Osteocyte (in vitro differentiated cells): ENCODE results near the gene SCN11A. TPM values are rescaled to one million over a fixed set of nuclear protein-coding genes. Genes with fewer than 3 reads are reported as not detected.
"Not testable (repeated sequence)": the region's sequence is repeated elsewhere in the genome, so short reads cannot be mapped to it uniquely, and the experiment has no call there.

Experiments
- DNase-seq: peaks from one replicate; pipeline ENCODE4 v3.0.0; 2021; ENCODE audit warnings: mixed read lengths; ENCODE audit not compliant: unreplicated experiment; ENCODE audit errors: extremely low spot score
- H3K27ac Mint-ChIP-seq: one replicate; pipeline ENCODE4 v1.8.0; 2021; ENCODE audit warnings: mild to moderate bottlenecking, mixed read lengths; ENCODE audit not compliant: unreplicated experiment
- H3K27me3 Mint-ChIP-seq: one replicate; pipeline ENCODE4 v1.8.0; 2021; ENCODE audit warnings: mixed read lengths; ENCODE audit not compliant: unreplicated experiment
- H3K36me3 Mint-ChIP-seq: one replicate; pipeline ENCODE4 v1.8.0; 2021; ENCODE audit warnings: mixed read lengths; ENCODE audit not compliant: unreplicated experiment
- H3K4me1 Mint-ChIP-seq: one replicate; pipeline ENCODE4 v1.8.0; 2021; ENCODE audit warnings: mixed read lengths; ENCODE audit not compliant: unreplicated experiment
- H3K4me3 Mint-ChIP-seq: one replicate; pipeline ENCODE4 v1.8.0; 2021; ENCODE audit warnings: mild to moderate bottlenecking, moderate library complexity, mixed read lengths; ENCODE audit not compliant: unreplicated experiment
- H3K9me3 Mint-ChIP-seq: one replicate; pipeline ENCODE4 v1.8.0; 2021; ENCODE audit warnings: mixed read lengths; ENCODE audit not compliant: unreplicated experiment
- CTCF ChIP-seq: fragments of 200-600 bp; sonication (generic); IDR thresholded peaks from 2 replicates; pipeline ENCODE4 v1.5.0; 2021; ENCODE audit warnings: antibody characterized with exemption, mild to moderate bottlenecking, moderate library complexity
- total RNA-seq: library from RNA; stranded (reverse); gene quantifications from 2 replicates; pipeline ENCODE4 v1.2.1, GENCODE V29; 2021

Gene SCN11A
- total RNA-seq, 1 donor from 2014 or later: 0.08 TPM

DNA sequence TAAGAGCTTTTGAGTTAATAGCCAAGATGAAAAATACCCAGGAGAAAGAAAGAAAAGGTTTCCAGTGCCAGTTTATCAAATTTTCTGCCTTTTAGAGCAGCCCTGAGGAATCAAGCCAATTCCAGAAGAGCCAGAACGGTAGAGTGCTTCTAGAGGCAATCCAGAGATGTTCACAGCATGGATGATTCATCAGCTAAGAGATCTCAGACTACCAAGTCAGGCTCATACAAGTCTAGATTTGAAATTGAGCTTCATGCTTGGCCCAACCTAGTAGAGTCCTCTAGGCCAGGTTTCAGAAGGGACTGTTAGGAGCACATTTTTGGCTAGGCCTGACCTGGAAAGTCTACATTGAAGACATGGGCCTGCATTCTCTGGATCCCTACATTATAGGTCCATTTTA, 15.5 kb upstream of the SCN11A start:
- H3K27me3 Mint-ChIP-seq: no peaks in the 10 kb centered on the region
- DNase-seq: no peak

DNA sequence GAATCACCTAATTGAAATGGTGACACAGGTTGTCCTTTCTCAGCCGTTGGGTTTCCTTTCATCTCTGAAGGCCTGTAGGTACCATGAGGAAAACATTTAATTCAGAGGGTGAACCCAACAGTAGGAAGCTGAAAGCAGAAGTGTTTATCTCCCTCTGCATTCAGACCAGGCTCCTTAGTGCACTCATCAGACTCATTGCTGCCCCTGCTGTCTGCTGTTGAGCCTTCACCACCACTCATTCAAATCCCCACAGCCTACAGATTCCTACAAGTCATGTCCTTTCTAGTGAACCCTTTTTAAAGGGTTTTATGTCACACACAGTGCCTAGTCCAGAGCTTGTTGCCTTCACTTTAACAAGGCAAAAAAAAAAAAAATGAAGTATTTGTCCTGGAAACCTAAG, 13.5 kb upstream of the SCN11A start:
- no peak overlapping the region for H3K27ac Mint-ChIP-seq

More for the DNA sequence above, 15.5 kb upstream of the SCN11A start:
- Mint-ChIP-seq H3K9me3 (no peaks in the 10 kb centered on the region), H3K27ac (no peak overlapping the region), H3K36me3 (peaks cover 30% of the 10 kb centered on the region), H3K4me3 (no peak overlapping the region), H3K4me1 (peaks cover 5% of the 10 kb centered on the region)
- TF ChIP-seq CTCF: no peak

GRCh38 chr3:39064646-39065045, 12.9 kb upstream of the SCN11A start:
- H3K27ac Mint-ChIP-seq: no peak overlapping the region
- no peaks in the 10 kb centered on the region for H3K27me3 Mint-ChIP-seq
- no peak for TF ChIP-seq CTCF
- DNase-seq: no peak
- peaks cover 17% of the 10 kb centered on the region for H3K36me3 Mint-ChIP-seq
- H3K4me1 Mint-ChIP-seq: peaks cover 5% of the 10 kb centered on the region
- H3K9me3 Mint-ChIP-seq: no peaks in the 10 kb centered on the region
- no peak overlapping the region for H3K4me3 Mint-ChIP-seq

More for the DNA sequence above, 13.5 kb upstream of the SCN11A start:
- no peak for DNase-seq
- Mint-ChIP-seq H3K9me3 (no peaks in the 10 kb centered on the region), H3K4me3 (no peak overlapping the region), H3K36me3 (peaks cover 19% of the 10 kb centered on the region), H3K4me1 (peaks cover 5% of the 10 kb centered on the region), H3K27me3 (no peaks in the 10 kb centered on the region)
- peak; percentile 46 for TF ChIP-seq CTCF

DNA sequence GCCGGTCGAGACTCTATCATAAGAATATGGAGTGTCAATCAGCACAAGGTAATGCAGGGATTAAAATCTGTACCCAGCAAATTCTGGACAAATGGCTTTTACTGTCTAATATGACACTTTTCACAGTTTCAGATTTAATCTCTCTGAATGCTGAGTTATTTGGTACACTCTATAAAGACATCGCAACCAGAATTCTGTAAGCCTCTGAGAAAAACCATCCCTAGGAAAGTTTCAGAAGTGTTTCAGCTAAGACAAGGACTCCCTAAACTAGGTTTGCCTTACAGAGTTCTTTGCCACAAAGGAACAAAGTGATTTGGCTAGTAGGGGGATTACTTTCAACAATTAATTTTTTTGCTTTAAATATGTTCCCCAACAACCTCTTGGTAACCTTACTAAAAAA, 11.4 kb upstream of the SCN11A start:
- Mint-ChIP-seq H3K4me1 (peaks cover 8% of the 10 kb centered on the region), H3K9me3 (no peaks in the 10 kb centered on the region), H3K4me3 (no peak overlapping the region), H3K27me3 (no peaks in the 10 kb centered on the region), H3K36me3 (peaks cover 17% of the 10 kb centered on the region), H3K27ac (no peak overlapping the region)
- DNase-seq: no peak
- TF ChIP-seq CTCF: no peak

GRCh38 chr3:39062180-39062579, 10.4 kb upstream of the SCN11A start:
- Mint-ChIP-seq H3K27me3 (no peaks in the 10 kb centered on the region), H3K4me3 (no peak overlapping the region), H3K36me3 (peaks cover 12% of the 10 kb centered on the region), H3K9me3 (no peaks in the 10 kb centered on the region), H3K4me1 (peaks cover 8% of the 10 kb centered on the region), H3K27ac (no peak overlapping the region)
- DNase-seq: no peak
- no peak for TF ChIP-seq CTCF

GRCh38 chr3:39061228-39061627, 9.5 kb upstream of the SCN11A start:
- H3K27ac Mint-ChIP-seq, H3K36me3 Mint-ChIP-seq: not testable (repeated sequence)
- peaks cover 16% of the 10 kb centered on the region for H3K4me1 Mint-ChIP-seq

More at GRCh38 chr3:39061228-39061627, 9.5 kb upstream of the SCN11A start:
- not testable (repeated sequence) for H3K4me3 Mint-ChIP-seq, H3K9me3 Mint-ChIP-seq, DNase-seq, H3K27me3 Mint-ChIP-seq
